H9 (cell line): ENCODE data around the gene MC1R. TPM values are rescaled to one million over a fixed set of nuclear protein-coding genes. Genes with fewer than 3 reads are reported as not detected.

Experiments
- DNase-seq: peaks from one replicate; pipeline ENCODE4 v3.0.0-alpha.2; 2017
- H2AFZ ChIP-seq: one replicate; pipeline ENCODE4 v1.6.1; 2013; ENCODE audit warnings: mild to moderate bottlenecking, low read length, control low read depth, moderate library complexity
- H2AK5ac ChIP-seq: 2 replicates; pipeline ENCODE4 v1.6.1; 2013; ENCODE audit warnings: low read length, control low read depth, mixed read lengths; ENCODE audit not compliant: insufficient read length
- H2BK120ac ChIP-seq: one replicate; pipeline ENCODE4 v1.6.1; 2013; ENCODE audit warnings: low read depth, mild to moderate bottlenecking, low read length, control low read depth, inconsistent platforms; ENCODE audit not compliant: poor library complexity, severe bottlenecking
- H2BK12ac ChIP-seq: 2 replicates; pipeline ENCODE4 v1.6.1; 2013; ENCODE audit warnings: low read length, control low read depth, mixed read lengths, low read depth; ENCODE audit not compliant: insufficient read length
- H2BK15ac ChIP-seq: 2 replicates; pipeline ENCODE4 v1.6.1; 2013; ENCODE audit warnings: low read depth, low read length, control low read depth
- H2BK20ac ChIP-seq: one replicate; pipeline ENCODE4 v1.6.1; 2013; ENCODE audit warnings: low read depth, mild to moderate bottlenecking, low read length, control low read depth, inconsistent platforms; ENCODE audit not compliant: poor library complexity, severe bottlenecking
- H2BK5ac ChIP-seq: 2 replicates; pipeline ENCODE4 v1.6.1; 2013; ENCODE audit warnings: low read length, control low read depth, mixed read lengths; ENCODE audit not compliant: insufficient read length
- H3K14ac ChIP-seq: 2 replicates; pipeline ENCODE4 v1.6.1; 2013; ENCODE audit warnings: low read length, control low read depth; ENCODE audit not compliant: insufficient read depth
- H3K18ac ChIP-seq: 2 replicates; pipeline ENCODE4 v1.6.1; 2013; ENCODE audit warnings: low read depth, mild to moderate bottlenecking, mixed read lengths, low read length, control low read depth; ENCODE audit not compliant: insufficient read length
- H3K23ac ChIP-seq: 2 replicates; pipeline ENCODE4 v1.6.1; 2013; ENCODE audit warnings: low read length, control low read depth, mixed read lengths, low read depth; ENCODE audit not compliant: insufficient read length
- H3K23me2 ChIP-seq: 2 replicates; pipeline ENCODE4 v1.6.1; 2013; ENCODE audit warnings: low read depth, mild to moderate bottlenecking, mixed read lengths, low read length, control low read depth; ENCODE audit not compliant: insufficient read length, poor library complexity, severe bottlenecking
- H3K27ac ChIP-seq: 2 replicates; pipeline ENCODE4 v1.5.1; 2013; ENCODE audit warnings: low read length, control low read depth, mixed read lengths, low read depth; ENCODE audit not compliant: insufficient read length
- H3K27me3 ChIP-seq: 2 replicates; pipeline ENCODE4 v1.6.1; 2013; ENCODE audit warnings: low read length, control low read depth, inconsistent platforms; ENCODE audit not compliant: insufficient read depth
- H3K4ac ChIP-seq: 2 replicates; pipeline ENCODE4 v1.6.1; 2013; ENCODE audit warnings: low read depth, mild to moderate bottlenecking, control low read depth, inconsistent platforms, low read length, moderate library complexity
- H3K4me1 ChIP-seq: 2 replicates; pipeline ENCODE4 v1.6.1; 2013; ENCODE audit warnings: low read length, control low read depth, inconsistent platforms; ENCODE audit not compliant: insufficient read depth
- H3K4me2 ChIP-seq: 2 replicates; pipeline ENCODE4 v1.6.1; 2013; ENCODE audit warnings: low read length, control low read depth, mixed read lengths; ENCODE audit not compliant: insufficient read length, insufficient read depth
- H3K56ac ChIP-seq: 2 replicates; pipeline ENCODE4 v1.6.1; 2013; ENCODE audit warnings: low read depth, mild to moderate bottlenecking, mixed read lengths, low read length, control low read depth; ENCODE audit not compliant: insufficient read length
- H3K79me1 ChIP-seq: 2 replicates; pipeline ENCODE4 v1.6.1; 2013; ENCODE audit warnings: low read depth, mild to moderate bottlenecking, moderate library complexity, low read length, control low read depth, inconsistent platforms; ENCODE audit not compliant: insufficient read depth, poor library complexity, severe bottlenecking
- H3K79me2 ChIP-seq: 2 replicates; pipeline ENCODE4 v1.6.1; 2013; ENCODE audit warnings: low read length, control low read depth, inconsistent platforms; ENCODE audit not compliant: insufficient read depth
- H3K9ac ChIP-seq: 2 replicates; pipeline ENCODE4 v1.6.1; 2013; ENCODE audit warnings: low read length, control low read depth, mixed read lengths; ENCODE audit not compliant: insufficient read length; ENCODE audit errors: extremely low read depth
- H3K9me3 ChIP-seq: one replicate; pipeline ENCODE4 v1.6.1; 2013; ENCODE audit warnings: low read depth, low read length, inconsistent platforms; ENCODE audit not compliant: control insufficient read depth
- H3T11ph ChIP-seq: one replicate; pipeline ENCODE4 v1.6.1; 2013; ENCODE audit warnings: mild to moderate bottlenecking, low read length, control low read depth, inconsistent platforms
- H4K20me1 ChIP-seq: one replicate; pipeline ENCODE4 v1.6.1; 2013; ENCODE audit not compliant: control insufficient read depth, insufficient read length, insufficient read depth
- H4K5ac ChIP-seq: 2 replicates; pipeline ENCODE4 v1.6.1; 2013; ENCODE audit warnings: low read depth, mild to moderate bottlenecking, mixed read lengths, low read length, control low read depth; ENCODE audit not compliant: insufficient read length
- H4K8ac ChIP-seq: replicated peaks from 2 replicates; pipeline ENCODE4 v1.6.1; 2013; ENCODE audit warnings: low read length, control low read depth, mixed read lengths, low read depth; ENCODE audit not compliant: insufficient read length
- H4K91ac ChIP-seq: 2 replicates; pipeline ENCODE4 v1.6.1; 2013; ENCODE audit warnings: low read depth, mild to moderate bottlenecking, moderate library complexity, mixed read lengths, low read length, control low read depth; ENCODE audit not compliant: insufficient read length
- H3K27ac Mint-ChIP-seq, 3 experiments: 2 replicates in 2 of 3; 3 replicates in 1 of 3; pipeline ENCODE4 v1.8.0; 2020 to 2021; ENCODE audit warnings: mixed read lengths in 3 of 3, mild to moderate bottlenecking in 1 of 3, moderate library complexity in 1 of 3
- H3K27me3 Mint-ChIP-seq: 2 replicates; pipeline ENCODE4 v1.8.0; 2021; ENCODE audit warnings: low read depth, mild to moderate bottlenecking, moderate library complexity, mixed read lengths
- H3K36me3 Mint-ChIP-seq, 3 experiments: 2 replicates in 2 of 3; 3 replicates in 1 of 3; pipeline ENCODE4 v1.8.0; 2020 to 2021; ENCODE audit warnings: low read depth in 3 of 3, mixed read lengths in 3 of 3; ENCODE audit not compliant: insufficient read depth in 1 of 3
- H3K4me1 Mint-ChIP-seq, 2 experiments: 2 replicates each; pipeline ENCODE4 v1.8.0; 2020; ENCODE audit warnings: mixed read lengths in 2 of 2
- H3K4me3 Mint-ChIP-seq, 2 experiments: 2 replicates in 1 of 2; 3 replicates in 1 of 2; pipeline ENCODE4 v1.8.0; 2020 to 2021; ENCODE audit warnings: mild to moderate bottlenecking in 2 of 2, mixed read lengths in 2 of 2, moderate library complexity in 1 of 2
- H3K9me3 Mint-ChIP-seq, 2 experiments: 2 replicates in 1 of 2; 3 replicates in 1 of 2; pipeline ENCODE4 v1.8.0; 2020; ENCODE audit warnings: mild to moderate bottlenecking in 2 of 2, mixed read lengths in 2 of 2, moderate library complexity in 1 of 2
- whole genome bisulfite sequencing: extraction: QIAGEN DNeasy Blood & Tissue Kit; methylation state at CpG from one replicate; pipeline ENCODE4 v1.1.7; 2013; ENCODE audit warnings: missing lambda C conversion rate, low lambda C conversion rate, mixed read lengths; ENCODE audit not compliant: insufficient read length; ENCODE audit errors: extremely low coverage; 5-methylcytosine and 5-hydroxymethylcytosine counted together
- total RNA-seq: library from RNA; stranded (reverse); gene quantifications from 2 replicates; pipeline ENCODE4 v1.2.1, GENCODE V29; 2021
- TF ChIP-seq, protein P1 (sequence below): fragments of 200-600 bp; sonication (generic); conservative IDR thresholded peaks from 3 replicates; pipeline ENCODE4 v1.8.0; 2021; ENCODE audit warnings: antibody characterized with exemption, mild to moderate bottlenecking

The MC1R gene
- total RNA-seq, 1 experiment from 2014 or later = 4.7 TPM

DNA sequence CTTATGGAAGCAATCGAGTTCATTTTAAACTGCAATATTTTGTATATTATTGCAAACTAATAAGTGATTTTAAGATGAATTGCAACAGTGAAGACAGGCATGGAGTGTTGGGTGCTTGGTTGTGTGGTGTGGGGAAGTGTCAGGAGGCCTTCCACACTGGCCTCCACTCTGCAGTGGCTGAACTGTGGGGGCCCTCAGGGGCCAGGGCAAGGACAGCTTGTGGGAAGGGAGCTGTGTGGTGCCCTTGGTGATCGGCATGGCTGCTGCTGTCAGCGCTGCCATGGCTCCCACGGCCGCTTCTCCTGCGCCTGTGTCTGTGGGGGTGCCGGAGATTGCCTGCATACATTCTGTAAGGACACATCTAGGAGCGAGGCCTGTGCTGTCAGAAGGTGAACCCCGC, 26.0 kb upstream of the MC1R start:
- no CpG with 5 or more reads among the region's 9 CpGs for WGBS
- H3K79me1 ChIP-seq = no peaks in the 10 kb centered on the region
- H4K20me1 ChIP-seq = no peaks in the 10 kb centered on the region
- no peaks in the 10 kb centered on the region for H3K9me3 ChIP-seq
- no peak for DNase-seq
- H2BK120ac ChIP-seq = no peak overlapping the region
- H3K14ac ChIP-seq = no peak overlapping the region
- H3K56ac ChIP-seq = no peak overlapping the region
- H2BK20ac ChIP-seq = no peak overlapping the region
- H3K4me1 ChIP-seq = no peaks in the 10 kb centered on the region
- H2BK5ac ChIP-seq = no peak overlapping the region
- no peak overlapping the region for H3T11ph ChIP-seq
- H2BK15ac ChIP-seq = no peak overlapping the region
- TF ChIP-seq, protein P1, sequence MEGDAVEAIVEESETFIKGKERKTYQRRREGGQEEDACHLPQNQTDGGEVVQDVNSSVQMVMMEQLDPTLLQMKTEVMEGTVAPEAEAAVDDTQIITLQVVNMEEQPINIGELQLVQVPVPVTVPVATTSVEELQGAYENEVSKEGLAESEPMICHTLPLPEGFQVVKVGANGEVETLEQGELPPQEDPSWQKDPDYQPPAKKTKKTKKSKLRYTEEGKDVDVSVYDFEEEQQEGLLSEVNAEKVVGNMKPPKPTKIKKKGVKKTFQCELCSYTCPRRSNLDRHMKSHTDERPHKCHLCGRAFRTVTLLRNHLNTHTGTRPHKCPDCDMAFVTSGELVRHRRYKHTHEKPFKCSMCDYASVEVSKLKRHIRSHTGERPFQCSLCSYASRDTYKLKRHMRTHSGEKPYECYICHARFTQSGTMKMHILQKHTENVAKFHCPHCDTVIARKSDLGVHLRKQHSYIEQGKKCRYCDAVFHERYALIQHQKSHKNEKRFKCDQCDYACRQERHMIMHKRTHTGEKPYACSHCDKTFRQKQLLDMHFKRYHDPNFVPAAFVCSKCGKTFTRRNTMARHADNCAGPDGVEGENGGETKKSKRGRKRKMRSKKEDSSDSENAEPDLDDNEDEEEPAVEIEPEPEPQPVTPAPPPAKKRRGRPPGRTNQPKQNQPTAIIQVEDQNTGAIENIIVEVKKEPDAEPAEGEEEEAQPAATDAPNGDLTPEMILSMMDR = no peak
- H2AFZ ChIP-seq = no peak overlapping the region
- no peak overlapping the region for H3K9ac ChIP-seq
- H3K27ac Mint-ChIP-seq = no peak overlapping the region
- H3K23ac ChIP-seq = no peak overlapping the region
- no peak overlapping the region for H4K8ac ChIP-seq
- H3K4ac ChIP-seq = no peak overlapping the region
- H4K5ac ChIP-seq = no peak overlapping the region
- H3K23me2 ChIP-seq = no peaks in the 10 kb centered on the region
- no peaks in the 10 kb centered on the region for H3K27me3 Mint-ChIP-seq
- H3K36me3 Mint-ChIP-seq = peaks cover 17 to 64% (median 61%) of the 10 kb centered on the region in 3 experiments
- no peak overlapping the region for H3K4me2 ChIP-seq
- H3K9me3 Mint-ChIP-seq = no peaks in the 10 kb centered on the region
- H3K4me1 Mint-ChIP-seq = no peaks in the 10 kb centered on the region
- no peak overlapping the region for H3K4me3 Mint-ChIP-seq
- H3K27ac ChIP-seq = no peak overlapping the region
- H3K79me2 ChIP-seq = no peaks in the 10 kb centered on the region
- H3K18ac ChIP-seq = no peak overlapping the region
- H2AK5ac ChIP-seq = no peak overlapping the region
- H3K27me3 ChIP-seq = no peaks in the 10 kb centered on the region
- no peak overlapping the region for H2BK12ac ChIP-seq
- no peak overlapping the region for H4K91ac ChIP-seq
